Measurements from ENCODE around the gene MYBPC2.
"Not testable (repeated sequence)": the region's sequence is repeated elsewhere in the genome, so short reads cannot be mapped to it uniquely, and the experiment has no call there.

The MYBPC2 gene

DNA sequence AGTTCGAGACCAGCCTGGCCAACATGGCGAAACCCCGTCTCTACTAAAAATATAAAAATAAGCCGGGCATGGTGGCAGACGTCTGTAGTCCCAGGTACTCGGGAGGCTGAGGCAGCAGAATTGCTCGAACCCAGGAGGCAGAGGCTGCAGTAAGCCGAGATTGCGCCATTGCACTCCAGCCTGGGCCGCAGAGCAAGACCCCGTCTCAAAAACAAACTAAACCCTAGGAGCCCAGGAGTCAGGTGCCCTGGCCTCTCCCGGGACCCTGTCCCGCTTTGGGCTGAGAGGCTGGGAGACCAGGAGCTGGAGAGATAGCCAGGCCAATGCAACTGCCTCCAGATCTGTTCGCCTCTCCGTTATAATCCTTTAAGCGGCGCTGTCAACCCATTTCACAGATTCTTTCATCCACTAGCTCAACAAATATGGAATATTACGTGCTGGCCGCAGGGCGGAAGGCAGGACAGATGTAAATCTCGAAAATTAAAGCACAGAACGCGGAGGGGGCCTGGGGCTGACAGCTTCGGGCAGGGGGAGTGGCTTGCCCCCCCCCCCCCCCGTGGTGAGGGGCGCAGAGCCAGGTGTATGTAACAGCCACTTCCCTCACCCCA lies 5.3 kb upstream of the MYBPC2 start:
- in situ Hi-C loops (cut with HindIII; ENCODE audit: low sequenced_read_pairs) = no loop called here

DNA sequence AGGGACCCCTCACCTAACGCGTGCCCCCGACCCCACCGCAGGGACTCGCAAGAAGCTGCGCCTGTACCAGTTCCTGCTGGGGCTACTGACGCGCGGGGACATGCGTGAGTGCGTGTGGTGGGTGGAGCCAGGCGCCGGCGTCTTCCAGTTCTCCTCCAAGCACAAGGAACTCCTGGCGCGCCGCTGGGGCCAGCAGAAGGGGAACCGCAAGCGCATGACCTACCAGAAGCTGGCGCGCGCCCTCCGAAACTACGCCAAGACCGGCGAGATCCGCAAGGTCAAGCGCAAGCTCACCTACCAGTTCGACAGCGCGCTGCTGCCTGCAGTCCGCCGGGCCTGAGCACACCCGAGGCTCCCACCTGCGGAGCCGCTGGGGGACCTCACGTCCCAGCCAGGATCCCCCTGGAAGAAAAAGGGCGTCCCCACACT lies 4.7 kb upstream of the MYBPC2 start:
- in situ Hi-C loops (cut with HindIII; ENCODE audit: low sequenced_read_pairs) = no loop called here

DNA sequence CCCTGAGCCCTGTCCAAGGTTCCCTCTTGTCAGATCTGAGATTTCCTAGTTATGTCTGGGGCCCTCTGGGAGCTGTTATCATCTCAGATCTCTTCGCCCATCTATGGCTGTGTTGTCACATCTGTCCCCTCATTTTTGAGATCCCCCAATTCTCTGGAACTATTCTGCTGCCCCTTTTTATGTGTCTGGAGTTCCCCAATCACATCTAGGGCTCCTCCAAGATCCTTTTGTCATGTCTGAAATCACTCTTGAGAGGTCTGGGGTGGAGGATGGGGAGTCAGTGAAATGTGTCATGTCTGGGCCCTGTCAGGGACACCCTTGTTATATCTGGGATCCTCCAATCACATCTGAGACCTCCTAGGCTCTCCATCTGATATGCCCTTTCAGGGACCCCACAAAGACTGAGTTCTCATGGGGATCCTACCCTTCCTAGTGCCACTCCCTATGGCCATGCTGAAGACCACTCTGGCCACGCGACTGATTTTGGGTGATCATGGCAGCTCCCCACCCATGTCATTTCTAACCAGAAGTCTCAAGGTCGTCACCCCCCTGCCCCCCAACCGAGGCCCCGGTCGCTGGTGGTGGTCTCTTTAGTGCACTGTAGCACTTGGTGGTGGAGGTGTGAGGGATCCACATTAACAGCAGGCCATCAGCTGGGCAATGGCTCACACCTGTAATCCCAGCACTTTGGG lies 3.8 kb upstream of the MYBPC2 start:
- in situ Hi-C loops (cut with HindIII; ENCODE audit: low sequenced_read_pairs) = no loop called here

DNA sequence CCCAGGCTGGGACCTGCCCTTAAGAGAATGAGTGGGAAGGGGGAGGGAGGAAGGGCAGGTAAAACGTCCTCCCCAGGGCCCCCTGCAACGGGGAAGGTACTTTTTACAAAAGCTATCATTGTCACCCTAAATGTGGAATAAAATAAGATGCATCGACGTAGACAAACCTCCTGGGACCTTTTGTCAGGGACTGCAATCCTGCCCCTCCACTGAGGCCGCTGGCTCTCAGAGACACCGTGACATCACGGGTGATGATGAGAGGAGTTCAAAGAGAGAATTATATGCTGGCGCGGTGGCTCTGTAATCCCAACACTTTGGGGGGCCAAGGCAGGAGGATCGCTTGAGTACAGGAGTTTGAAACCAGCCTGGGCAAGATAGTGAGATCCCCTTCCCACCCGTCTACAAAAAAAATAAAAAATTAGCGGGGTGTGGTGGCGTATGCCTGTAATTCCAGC lies 1.8 kb upstream of the MYBPC2 start:
- in situ Hi-C loops (cut with HindIII; ENCODE audit: low sequenced_read_pairs) = no loop called here

DNA sequence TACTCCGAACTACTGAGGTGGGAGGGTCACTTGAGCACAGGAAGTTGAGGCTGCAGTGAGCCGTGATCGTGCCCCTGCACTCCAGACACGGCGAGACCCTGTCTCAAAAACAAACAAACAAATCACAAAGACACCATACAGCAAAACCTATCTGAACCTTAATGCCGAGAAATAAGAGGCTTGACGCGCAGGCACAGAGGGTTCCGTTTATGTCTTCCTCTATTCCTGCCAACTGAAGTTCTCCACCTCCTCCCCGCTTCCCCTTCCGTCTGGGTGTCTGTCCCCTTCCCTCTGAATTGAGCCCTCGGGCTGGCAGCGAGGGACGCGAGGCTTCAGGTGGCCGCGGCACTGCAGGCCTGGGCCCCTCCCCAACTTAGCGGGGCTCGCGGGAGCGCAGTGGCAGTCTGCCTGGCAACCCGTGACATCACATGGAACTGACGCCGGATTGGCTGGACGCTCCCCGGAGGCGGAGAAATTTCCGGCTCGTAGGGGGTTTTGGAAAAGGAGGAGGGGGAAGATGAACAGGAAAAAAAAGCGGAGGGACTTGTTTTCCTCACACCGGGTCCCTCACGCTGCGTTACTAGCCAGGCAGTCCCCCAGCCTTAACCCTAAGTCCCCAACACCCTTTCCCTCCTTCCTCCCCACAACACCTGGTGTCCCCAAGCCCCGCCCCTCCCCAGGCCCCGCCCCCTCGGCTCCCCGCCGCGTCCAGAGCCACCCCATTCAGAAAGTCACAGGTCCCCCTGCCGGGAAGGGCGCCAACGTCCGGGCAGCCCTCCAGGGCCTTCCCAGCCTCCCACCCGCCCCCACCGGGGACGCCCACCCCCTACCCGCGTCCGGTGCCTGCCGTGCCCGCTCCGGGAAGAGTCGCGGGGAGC lies 1.1 kb upstream of the MYBPC2 start:
- in situ Hi-C loops (cut with HindIII; ENCODE audit: low sequenced_read_pairs) = no loop called here

DNA sequence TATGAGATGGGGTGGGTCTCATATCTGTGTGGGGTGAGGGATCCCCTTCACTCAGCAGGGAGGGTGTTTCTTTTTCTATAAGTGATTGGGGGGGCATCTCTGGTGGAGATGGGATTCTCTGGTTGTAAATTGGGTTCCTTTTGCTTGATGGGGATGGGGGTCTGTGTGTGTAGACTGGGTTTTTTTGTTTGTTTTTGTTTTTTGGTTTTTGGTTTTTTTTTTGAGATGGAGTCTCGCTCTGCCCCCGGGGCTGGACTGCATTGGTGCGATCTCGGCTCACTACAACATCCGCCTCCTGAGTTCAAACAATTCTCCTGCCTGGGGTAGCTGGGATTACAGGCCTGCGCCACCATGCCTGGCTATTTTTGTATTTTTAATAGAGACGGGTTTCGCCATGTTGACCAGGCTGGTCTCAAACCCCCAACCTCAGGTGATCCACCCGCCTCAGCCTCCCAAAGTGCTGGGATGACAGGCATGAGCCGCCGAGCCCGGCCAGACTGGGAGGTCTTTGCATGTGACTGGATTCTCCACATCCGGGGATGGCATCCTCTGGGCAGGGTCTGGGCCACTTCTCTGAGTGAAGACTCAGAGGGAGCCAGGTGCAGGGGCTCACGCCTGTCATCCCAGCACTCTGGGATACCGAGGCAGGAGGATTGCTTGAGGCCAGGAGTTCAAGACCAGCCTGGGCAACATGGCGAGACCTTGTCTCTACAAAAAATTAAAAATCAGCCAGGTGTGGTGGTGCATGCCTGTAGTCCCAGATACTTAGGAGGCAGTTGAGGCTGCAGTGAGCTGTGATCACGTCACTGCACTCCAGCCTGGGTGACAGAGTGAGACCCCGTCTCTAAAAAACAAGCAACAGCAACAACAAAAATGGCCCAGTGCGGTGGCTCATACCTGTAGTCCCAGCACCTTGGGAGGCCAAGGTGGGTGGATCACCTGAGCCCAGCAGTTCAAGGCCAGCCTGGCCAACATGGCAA lies 799 bp downstream of the MYBPC2 start:
- in situ Hi-C loops (cut with HindIII; ENCODE audit: low sequenced_read_pairs) = no loop called here

DNA sequence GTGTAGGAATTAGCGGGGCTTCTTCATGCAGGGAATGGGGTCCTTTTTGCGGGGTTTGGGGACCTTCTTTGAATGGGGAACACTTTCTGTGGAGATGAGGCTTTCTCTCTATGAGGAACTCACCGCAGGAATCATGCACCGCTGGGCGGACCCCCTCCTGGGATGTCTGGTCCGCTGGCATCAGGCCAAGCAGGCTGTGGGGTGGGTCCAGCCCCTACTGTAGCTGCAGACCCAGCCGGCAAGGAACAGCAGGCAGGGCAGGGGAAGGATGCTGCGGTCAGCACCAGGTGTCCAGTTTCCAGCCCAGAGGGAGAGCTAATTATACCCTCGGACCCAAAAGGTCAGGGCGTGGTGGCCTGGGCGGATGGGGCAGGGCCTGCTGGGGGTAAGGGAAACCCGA lies 1.8 kb downstream of the MYBPC2 start:
- in situ Hi-C loops (cut with HindIII; ENCODE audit: low sequenced_read_pairs) = no loop called here

DNA sequence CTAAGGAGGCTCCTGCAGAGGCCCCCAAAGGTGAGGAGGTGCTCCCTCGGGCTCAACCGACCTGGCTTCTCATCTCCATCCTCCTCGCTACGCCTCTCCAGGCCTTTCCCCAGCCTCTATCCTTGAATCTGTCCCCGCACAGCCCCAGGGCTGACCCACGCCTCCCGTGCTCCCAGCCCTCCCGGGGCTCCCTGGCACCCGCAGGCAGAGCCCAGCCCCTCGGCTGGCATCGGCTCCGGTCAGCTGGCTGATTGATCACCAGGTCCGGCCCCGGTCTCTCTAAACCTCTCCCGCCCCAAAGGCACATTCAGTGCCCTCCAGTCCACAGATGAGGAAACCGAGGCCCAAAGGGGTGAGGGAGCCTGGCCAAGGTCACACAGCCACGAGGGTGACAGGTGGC lies 2.5 kb downstream of the MYBPC2 start:
- in situ Hi-C loops (cut with HindIII; ENCODE audit: low sequenced_read_pairs) = no loop called here

DNA sequence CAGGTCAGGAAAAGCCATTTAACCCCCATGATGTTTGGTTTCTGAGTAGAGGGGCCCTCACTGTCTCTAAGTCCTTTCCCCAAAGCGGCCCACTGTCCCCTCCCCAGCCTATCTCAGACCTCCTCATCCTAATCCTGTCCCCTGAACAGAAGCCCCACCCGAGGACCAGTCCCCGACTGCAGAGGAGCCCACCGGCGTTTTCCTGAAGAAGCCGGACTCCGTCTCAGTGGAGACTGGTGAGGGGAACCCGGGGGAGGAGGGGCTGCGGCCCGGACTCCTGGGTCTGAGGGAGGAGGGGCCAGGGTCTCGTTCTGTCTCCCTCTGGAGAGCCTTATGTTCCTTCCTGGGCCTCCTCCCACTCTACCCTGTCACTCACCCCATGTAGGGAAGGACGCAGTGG lies 2.9 kb downstream of the MYBPC2 start:
- in situ Hi-C loops (cut with HindIII; ENCODE audit: low sequenced_read_pairs) = no loop called here

DNA sequence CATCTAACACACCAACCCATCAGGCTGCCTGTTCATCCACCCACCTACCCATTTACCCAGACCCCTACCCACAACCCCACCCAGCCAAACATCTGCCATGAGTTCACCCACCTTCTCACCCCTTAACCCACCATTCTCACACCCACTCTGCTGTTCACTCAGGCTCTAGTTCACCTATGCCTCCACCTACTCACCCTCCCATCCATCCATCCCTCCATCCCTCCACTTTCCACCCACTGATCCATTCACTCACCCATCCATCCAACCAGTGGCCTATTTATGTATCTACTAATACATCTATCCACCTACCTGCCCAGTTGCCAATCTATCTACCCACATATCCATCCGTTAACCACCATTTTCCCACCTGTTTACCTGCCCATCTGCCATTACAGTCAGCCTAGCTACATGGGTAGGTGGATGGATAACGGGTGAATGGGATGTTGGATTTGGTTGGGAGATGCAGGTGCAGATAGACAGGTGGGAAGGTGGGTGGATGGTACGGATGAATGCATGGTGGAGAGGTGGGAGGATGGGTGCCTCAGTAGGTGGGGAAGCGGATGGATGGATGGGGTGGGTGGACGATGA lies 5.3 kb downstream of the MYBPC2 start:
- in situ Hi-C loops (cut with HindIII; ENCODE audit: low sequenced_read_pairs) = no loop called here

DNA sequence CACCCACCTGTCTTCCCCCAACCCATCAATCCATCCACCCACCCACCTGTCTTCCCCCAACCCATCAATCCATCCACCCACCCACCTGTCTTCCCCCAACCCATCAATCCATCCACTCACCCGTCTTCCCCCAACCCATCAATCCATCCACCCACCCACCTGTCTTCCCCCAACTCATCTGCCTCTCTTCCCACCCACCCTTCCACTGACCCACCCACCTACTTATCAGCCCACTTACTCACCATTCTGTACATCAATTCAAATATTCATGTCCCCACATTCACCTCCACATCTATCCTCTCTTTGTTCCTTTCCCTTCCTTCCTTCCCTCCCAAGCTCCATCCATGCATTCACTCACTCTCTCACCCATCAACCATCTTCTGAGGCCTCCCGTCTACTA lies 6.4 kb downstream of the MYBPC2 start:
- in situ Hi-C loops (cut with HindIII; ENCODE audit: low sequenced_read_pairs) = not testable (repeated sequence)

DNA sequence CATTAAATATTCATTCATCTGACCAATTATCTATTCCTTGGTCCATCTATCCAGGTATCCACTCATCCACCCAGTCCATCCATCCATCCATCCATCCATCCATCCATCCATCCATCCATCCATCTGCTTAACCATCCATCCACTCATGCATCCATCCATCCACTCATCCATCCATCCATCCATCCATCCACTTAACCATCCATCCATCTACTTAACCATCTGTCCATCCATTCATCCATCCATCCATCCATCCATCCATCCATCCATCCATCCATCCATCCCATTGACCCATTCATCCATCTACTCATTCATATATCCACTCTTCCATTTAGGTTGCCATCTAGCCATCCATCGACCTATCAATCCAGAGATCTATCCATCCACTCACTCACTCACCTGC lies 11.4 kb downstream of the MYBPC2 start:
- in situ Hi-C loops (cut with HindIII; ENCODE audit: low sequenced_read_pairs) = no loop called here

DNA sequence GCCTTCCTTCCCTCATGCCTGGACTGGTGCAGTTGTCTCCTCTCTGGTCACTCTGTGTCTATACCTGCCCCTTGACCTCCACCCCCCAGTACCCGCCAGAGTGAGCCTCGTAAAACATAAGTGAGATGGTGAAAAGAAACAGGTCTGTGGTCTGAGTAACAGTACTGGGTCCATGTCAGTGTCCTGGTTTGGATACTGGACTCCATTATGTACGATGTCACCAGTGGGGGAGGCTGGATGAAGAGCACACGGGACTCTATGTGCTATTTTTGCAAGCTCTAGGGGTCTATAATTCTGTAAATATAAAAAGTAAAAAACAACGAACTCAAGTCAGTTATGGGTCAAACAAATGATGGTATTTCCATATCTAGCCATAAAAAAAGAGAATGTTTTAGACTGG lies 14.4 kb downstream of the MYBPC2 start:
- in situ Hi-C loops (cut with HindIII; ENCODE audit: low sequenced_read_pairs) = no loop called here

DNA sequence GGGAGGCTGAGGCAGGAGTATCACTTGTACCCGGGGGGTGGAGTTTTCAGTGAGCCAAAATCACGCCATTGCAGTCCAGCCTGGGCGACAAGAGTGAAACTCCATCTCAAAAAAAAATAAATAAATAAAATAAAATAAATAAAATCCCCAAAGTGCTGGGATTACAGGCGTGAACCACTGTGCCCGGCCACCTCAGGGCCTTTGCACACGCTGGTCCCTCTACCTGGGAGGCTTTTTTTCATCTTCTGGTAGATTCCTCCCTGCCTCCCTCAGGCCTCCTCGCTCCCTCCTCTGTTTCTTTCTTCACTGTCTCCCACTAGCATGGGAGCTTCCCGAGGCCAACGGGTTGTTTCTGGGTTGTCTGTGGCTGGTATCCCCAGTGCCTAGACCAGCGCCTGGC lies 15.1 kb downstream of the MYBPC2 start:
- in situ Hi-C loops (cut with HindIII; ENCODE audit: low sequenced_read_pairs) = no loop called here

DNA sequence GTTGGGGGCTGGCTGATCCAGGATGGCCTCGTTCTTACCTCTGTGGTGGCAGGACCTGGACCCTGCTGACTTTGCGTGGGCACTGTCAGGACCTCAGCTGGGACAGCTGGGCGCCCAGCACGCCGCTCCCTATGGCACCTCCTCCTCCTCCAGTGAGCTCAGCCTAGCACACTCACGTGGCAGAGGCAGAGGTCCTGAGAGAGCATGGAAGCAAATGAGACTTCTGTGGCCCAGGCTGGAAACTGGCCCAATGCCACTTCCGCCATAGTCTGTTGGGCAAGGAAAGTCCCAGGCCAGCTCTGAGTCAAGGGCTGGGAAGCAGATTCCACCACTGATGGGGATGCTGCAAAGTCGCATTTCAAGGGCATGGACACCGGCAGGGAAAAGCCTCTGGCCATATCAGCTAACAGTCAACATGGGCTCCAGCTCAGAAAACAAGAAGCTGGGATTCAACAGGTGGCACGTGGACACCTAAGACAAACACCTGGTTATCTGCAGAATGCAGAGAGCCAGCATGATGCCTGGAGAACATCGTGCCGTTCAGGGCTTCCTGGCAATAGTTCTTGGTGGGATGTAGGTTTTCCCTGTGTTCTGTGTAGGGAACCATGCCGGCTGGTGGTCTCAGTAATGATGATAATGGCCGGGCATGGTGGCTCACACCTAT lies 16.7 kb downstream of the MYBPC2 start:
- in situ Hi-C loops (cut with HindIII; ENCODE audit: low sequenced_read_pairs) = no loop called here

DNA sequence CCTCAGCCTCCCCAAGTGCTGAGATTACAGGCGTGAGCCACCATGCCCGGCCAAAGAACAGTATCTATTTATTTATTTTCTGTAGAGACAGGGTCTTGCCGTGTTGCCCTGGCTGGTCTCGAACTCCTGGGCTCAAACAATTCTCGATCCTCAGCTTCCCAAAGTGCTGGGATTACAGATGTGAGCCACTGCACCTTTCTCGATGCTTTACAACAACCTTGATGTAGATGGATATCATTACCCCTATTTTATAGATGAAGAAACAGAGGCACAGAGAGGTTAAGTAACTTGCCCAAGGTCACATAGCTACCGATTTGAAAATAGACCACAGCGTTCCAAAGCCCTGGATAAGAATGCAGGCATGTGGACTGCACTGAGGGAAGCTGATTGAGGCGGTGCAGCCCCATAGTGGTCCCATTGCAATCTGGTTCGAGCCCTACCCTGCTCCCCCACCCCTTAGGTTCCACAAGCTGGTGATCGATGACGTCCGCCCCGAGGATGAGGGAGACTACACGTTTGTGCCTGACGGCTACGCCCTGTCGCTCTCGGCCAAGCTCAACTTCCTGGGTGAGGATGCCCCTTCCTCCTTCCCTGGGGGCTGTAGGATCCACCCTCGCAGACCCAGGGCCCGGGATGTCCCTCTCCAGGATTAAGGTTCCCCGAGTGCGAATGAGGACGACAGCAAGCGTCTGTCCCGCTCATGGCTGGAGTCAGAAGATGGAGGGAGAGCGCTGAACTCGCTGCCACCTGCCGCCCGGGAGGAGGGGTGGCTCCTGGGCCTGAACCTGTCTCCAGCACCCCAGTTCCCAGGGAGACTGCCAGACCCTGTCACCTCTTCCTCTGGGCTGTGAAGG lies 17.9 kb downstream of the MYBPC2 start:
- in situ Hi-C loops (cut with HindIII; ENCODE audit: low sequenced_read_pairs) = no loop called here

DNA sequence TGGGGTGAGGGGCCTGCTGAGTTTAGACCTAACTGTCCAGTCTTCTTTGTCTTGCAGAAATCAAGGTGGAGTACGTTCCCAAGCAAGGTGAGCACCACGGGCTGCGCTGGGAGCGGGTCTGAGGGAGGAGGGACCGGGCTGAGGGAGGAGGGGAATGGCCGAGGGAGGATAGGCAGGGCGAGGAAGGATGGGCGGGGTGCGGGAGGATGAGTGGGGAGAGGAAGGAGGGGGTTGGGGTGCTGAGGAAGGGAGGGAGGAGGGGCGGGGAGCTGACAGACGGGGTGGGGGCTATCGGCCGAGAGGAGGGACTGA lies 18.5 kb downstream of the MYBPC2 start:
- in situ Hi-C loops (cut with HindIII; ENCODE audit: low sequenced_read_pairs) = no loop called here

DNA sequence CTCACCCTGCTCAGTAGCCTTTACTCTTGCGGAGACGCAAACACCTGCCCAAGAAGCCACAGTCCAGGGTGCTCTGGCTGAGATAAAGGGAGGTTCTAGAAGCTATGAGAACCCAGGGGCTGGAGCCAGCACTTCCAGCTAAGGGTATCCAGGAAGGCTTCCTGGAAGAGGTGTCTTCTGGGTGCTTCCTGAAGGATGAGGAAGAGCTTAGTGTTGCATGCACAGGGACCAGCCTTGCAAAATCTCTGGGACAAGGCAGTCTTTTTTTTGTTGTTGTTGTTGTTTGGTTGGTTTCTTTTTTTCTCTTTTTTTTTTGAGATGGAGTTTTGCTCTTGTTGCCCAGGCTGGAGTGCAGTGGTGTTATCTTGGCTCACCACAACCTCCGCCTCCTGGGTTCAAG lies 20.6 kb downstream of the MYBPC2 start:
- in situ Hi-C loops (cut with HindIII; ENCODE audit: low sequenced_read_pairs) = no loop called here

DNA sequence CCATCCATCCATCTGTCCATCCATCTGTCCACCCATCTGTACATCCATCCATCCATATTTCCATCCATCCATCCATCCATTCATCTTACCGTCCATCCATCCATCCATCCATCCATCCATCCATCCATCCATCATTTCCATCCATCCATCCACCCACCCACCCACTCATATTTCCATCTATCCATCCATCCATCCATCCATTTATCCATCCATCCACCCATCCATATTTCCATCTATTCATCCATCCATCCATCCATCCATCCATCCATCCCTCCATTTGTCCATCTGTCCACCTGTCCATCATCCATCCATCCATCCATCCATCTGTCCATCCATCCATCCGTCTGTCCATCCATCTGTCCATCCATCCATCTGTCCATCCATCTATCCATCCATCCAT lies 23.3 kb downstream of the MYBPC2 start:
- in situ Hi-C loops (cut with HindIII; ENCODE audit: low sequenced_read_pairs) = no loop called here
